Hepatocyte (in vitro differentiated cells): ENCODE results near the gene ARFGAP1.

Experiments used
- EZH2 ChIP-seq: fragments of 200-600 bp; sonication (generic); IDR thresholded peaks from 2 replicates; pipeline ENCODE4 v1.6.1; 2016; ENCODE audit warnings: antibody characterized with exemption, mild to moderate bottlenecking, borderline replicate concordance
- EZH2phosphoT487 ChIP-seq: fragments of 200-600 bp; sonication (generic); IDR thresholded peaks from one replicate; pipeline ENCODE4 v1.6.1; 2018; ENCODE audit warnings: antibody characterized with exemption, mild to moderate bottlenecking, low read depth, moderate library complexity; ENCODE audit not compliant: unreplicated experiment, severe bottlenecking
- TF ChIP-seq, protein P1 (sequence below): fragments of 200-600 bp; sonication (generic); IDR thresholded peaks from 2 replicates; pipeline ENCODE4 v1.5.1; 2016; ENCODE audit warnings: antibody characterized with exemption, mild to moderate bottlenecking; ENCODE audit not compliant: poor library complexity

- TF ChIP-seq EZH2phosphoT487 (no peak), EZH2 (no peak)
- TF ChIP-seq, protein P1, sequence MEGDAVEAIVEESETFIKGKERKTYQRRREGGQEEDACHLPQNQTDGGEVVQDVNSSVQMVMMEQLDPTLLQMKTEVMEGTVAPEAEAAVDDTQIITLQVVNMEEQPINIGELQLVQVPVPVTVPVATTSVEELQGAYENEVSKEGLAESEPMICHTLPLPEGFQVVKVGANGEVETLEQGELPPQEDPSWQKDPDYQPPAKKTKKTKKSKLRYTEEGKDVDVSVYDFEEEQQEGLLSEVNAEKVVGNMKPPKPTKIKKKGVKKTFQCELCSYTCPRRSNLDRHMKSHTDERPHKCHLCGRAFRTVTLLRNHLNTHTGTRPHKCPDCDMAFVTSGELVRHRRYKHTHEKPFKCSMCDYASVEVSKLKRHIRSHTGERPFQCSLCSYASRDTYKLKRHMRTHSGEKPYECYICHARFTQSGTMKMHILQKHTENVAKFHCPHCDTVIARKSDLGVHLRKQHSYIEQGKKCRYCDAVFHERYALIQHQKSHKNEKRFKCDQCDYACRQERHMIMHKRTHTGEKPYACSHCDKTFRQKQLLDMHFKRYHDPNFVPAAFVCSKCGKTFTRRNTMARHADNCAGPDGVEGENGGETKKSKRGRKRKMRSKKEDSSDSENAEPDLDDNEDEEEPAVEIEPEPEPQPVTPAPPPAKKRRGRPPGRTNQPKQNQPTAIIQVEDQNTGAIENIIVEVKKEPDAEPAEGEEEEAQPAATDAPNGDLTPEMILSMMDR = no peak
Observed at GRCh38 chr20:63281742-63282665, 9.4 kb downstream of the ARFGAP1 start.
